Raji (cell line): ENCODE data around the gene ADAMTS14.

Experiments
- POLR2A ChIP-seq: IDR thresholded peaks from 2 replicates; pipeline ENCODE4 v1.6.1; 2011; ENCODE audit warnings: low read depth, low read length, control low read depth; ENCODE audit not compliant: insufficient read depth

The ADAMTS14 gene

GRCh38 chr10:70673043-70673928 lies 980 bp downstream of the ADAMTS14 start:
- TF ChIP-seq POLR2A, result no peak

GRCh38 chr10:70673929-70674559 lies 1.7 kb downstream of the ADAMTS14 start:
- TF ChIP-seq POLR2A, result no peak

- TF ChIP-seq POLR2A, result no peak
Measured at GRCh38 chr10:70674560-70675495, 2.5 kb downstream of the ADAMTS14 start.

GRCh38 chr10:70675496-70676161 lies 3.3 kb downstream of the ADAMTS14 start:
- no peak for TF ChIP-seq POLR2A

GRCh38 chr10:70676511-70676910 lies 4.2 kb downstream of the ADAMTS14 start:
- no peak for TF ChIP-seq POLR2A

- TF ChIP-seq POLR2A, result no peak
Measured at GRCh38 chr10:70677016-70677415, 4.7 kb downstream of the ADAMTS14 start.

GRCh38 chr10:70677620-70678249 lies 5.4 kb downstream of the ADAMTS14 start:
- TF ChIP-seq POLR2A, result no peak

GRCh38 chr10:70678250-70678635 lies 5.9 kb downstream of the ADAMTS14 start:
- no peak for TF ChIP-seq POLR2A

- TF ChIP-seq POLR2A, result no peak
Measured at GRCh38 chr10:70678757-70679489, 6.6 kb downstream of the ADAMTS14 start.

- TF ChIP-seq POLR2A, result no peak
Measured at GRCh38 chr10:70679498-70679897, 7.2 kb downstream of the ADAMTS14 start.

GRCh38 chr10:70680899-70681730 lies 8.8 kb downstream of the ADAMTS14 start:
- TF ChIP-seq POLR2A, result no peak

- no peak for TF ChIP-seq POLR2A
Measured at GRCh38 chr10:70681731-70682005, 9.4 kb downstream of the ADAMTS14 start.
